GM19043 (cell line): ENCODE measurements around the gene DUSP3.

Experiments
- ATAC-seq: cut with Tn5 transposase; IDR thresholded peaks from one replicate; pipeline ENCODE4 v1.9.1; 2021; ENCODE audit warnings: low read depth; ENCODE audit not compliant: unreplicated experiment

Gene DUSP3

DNA sequence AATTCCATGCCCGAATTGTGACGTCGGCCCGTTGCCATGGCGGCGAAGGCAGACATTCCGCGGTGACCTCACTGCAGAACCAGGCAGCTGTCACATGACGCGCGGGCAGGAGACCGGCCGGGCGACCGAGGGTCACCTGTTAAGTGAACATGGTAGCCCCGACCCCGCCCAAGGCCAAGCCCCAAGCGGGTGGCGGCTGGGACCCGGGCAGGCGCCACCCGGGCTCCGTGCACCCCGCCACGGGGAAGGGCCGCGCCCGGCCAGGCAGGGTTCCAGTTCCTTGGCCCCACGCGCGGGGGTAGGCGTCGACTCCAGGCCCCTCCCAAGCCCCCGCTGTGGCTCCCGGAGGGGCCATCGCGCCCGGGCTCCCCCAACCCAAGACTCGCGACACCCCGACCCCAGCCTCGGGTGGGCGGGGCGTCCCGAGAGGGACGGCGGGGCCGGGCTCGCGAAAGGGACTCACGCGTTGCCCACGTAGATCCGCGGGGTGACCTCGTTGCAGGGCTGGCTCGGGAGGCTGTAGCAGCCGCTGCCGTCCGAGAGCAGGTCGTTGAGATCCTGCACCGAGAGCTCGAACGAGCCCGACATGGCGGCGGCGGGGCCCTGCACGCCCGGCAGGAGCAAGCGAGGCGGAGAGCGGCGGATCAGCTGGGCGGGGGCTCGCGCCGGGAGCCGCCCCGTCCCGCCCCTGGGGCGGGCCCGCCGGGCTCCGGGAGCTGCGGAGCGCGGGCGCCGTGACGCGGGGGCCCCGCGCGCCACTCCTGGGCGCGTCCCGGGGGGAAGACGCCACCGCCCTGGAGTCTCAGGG lies at the start of gene DUSP3:
DUSP3 (minus strand) TSS at position 641 of the 808 bp plus-strand sequence; CDS start at position 588, 53 bp downstream.
- peak; percentile 71 for ATAC-seq

DNA sequence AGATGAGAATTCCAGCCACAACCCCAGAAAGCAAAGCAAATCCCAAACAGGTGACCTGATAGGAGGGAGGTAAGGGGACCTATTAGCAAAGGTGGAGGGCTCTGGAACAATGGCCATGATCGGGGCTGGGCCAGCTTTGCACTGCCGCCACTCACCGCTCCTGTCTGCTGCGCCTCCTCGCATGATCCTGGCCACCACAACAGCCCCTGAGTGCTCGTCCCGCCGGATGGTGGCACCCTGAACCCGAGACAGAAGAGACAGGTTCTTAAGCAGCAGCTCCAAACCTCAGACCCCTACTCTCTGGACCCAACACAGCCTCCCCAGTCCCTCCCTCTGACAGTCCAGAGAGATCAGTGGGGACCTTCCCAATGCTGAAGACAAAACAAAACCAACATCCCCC lies 48.8 kb upstream of the DUSP3 start:
- no peak for ATAC-seq

DNA sequence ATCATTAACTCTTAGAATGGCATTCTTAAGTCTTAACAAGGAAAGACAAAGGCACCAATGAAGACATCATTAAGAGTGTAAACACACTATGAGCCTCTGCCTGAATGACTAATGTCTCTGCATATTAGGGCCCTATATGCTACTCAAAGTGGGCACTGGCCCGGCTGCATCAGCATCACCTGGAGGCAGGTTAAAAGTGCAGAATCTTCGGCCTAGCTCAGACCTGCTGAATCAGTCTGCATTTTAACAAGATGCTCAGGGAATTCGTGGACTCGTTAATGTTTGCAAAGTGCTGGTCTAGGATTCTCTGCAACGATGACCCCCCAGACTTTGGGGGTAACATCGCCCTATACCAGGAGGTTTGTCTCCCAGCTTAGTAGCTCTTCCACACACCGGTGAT lies 47.4 kb upstream of the DUSP3 start:
- ATAC-seq = no peak

DNA sequence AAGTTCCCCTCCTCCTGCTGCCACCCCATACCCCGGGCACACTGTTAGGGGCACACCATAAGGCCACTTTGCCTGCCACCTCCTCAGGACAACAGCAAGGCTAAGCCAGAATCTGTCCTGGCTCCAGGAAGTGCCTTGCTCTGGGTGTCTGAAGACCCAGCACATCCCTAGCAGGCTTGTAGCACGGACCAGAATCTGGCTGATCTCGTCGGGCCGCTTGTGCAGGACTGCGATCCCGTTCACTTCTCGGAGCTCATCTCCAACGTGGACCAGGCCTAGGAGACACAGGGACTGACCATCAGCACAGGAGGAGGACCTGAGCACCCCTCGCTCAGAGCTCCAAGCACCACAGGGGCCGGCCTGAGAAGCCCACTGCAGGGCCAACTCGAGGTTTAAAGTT lies 46.8 kb upstream of the DUSP3 start:
- no peak for ATAC-seq

DNA sequence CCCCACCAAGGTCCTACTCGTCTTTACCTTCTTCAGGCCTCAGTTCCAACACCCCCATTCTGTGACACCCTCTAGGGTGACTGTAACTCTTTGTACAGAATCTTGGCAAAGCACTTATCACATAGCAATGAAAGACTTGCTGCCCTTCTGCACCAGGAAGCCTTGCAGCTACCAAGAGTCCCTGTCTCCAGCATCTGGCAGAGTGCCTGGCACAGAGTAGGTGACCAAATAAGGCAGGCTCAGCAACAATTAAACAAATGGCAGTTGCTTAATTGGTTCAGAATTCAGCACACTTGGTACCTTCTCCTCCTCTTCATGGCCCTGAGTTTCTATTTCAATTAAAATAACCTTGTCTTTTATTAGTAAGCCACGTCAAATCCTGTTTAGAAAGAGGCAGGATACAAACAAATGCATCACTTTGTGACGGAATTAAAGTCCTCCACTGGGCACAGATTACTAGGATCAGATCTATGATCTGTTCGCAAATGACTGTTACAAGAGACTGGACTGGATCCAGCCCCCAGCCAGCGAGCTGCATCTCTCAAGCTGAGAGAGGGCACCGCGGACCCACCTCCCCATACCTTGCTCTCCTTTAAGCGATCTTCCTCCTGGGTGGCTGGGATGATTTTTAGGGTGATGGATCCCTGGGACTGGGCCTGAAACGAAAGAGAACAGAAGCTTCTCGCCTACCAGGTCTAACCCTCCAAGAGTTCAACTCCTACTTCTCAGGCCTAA lies 44.7 kb upstream of the DUSP3 start:
- no peak for ATAC-seq

DNA sequence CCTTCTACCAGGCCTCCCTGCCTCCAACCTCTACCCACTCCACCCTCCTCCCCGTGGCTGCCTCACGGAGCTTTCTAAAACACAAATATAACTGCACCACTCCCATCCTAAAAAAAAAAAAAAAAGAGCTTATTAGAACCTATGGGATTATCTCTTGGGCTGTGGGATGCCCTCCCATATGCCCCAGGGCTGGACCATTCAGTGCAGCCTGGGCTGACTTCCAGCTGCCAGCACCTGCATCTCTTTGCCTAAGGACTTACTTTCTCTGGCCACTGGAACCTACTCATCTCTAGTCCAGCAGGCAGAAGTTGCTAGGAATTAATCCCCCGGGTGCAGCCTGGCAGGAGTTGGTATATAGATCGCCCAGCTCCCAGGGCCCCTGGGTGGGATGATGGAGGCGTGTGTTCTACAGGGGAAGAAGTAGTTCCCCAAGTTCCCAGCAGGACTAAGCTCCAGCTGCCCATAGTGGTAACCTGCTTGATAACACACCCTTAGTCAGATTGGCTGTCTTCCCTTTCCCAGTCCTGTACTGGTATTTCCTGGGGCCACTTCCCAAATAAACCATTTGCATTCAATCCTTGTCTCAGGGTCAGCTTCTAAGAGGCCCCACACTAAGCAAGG lies 43.9 kb upstream of the DUSP3 start:
- ATAC-seq = no peak

DNA sequence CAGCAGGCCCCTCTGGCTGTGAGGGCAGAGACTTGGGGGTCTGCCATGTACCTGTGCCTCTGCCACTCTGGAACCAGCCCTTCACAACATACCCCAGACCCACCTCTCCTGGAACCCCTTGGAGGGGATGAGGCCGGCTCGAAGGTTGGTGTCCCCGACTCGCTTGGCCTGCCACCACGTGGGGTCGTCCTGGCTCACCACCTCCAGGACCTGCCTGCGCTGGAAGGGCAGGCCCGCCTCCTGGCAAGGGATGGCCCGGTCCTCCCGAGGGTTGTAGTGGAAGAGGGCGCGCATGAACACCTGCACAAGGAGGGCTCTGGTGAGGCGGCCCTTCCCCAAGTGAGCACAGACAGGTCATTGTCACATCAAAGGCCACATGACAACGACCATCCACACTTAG lies 42.0 kb upstream of the DUSP3 start:
- ATAC-seq = no peak

DNA sequence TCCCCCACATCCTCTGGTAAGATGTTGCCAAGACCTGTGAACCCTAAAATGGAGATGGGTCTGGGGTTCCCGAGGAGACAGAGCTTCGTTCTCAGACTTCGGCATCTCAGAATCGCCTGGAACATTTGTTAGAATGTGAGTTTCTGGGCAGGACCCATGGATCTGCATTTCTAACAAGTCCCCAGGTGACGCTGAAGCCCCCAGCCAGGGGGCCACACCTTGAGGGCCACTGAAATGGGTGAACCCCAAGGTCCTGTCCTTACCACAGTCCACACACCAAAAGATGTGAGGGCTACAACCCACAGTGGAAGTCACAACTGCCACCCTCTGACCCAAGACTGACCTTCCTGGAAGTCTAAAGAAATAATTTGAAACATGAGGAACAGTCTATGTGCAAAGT lies 40.2 kb upstream of the DUSP3 start:
- no peak for ATAC-seq

DNA sequence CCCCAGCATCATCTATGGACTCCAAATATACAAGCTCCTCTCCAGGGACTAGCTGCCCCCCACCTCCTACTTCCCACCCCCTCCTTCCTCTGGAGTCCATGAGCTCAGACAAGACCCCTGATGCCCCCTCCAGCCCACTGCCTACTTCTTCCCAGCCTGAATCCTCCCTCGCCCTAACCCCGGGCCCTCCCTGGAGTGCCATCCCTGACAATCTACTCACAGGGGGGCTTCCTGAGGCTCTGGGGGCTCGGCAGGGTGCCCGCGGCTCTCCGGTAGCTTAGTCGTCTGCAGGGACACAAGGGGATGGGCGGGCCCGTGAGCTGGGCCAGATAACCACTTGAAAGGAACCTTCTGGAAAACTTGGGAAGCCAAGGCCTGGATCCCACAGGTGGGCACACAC lies 39.0 kb upstream of the DUSP3 start:
- no peak for ATAC-seq

DNA sequence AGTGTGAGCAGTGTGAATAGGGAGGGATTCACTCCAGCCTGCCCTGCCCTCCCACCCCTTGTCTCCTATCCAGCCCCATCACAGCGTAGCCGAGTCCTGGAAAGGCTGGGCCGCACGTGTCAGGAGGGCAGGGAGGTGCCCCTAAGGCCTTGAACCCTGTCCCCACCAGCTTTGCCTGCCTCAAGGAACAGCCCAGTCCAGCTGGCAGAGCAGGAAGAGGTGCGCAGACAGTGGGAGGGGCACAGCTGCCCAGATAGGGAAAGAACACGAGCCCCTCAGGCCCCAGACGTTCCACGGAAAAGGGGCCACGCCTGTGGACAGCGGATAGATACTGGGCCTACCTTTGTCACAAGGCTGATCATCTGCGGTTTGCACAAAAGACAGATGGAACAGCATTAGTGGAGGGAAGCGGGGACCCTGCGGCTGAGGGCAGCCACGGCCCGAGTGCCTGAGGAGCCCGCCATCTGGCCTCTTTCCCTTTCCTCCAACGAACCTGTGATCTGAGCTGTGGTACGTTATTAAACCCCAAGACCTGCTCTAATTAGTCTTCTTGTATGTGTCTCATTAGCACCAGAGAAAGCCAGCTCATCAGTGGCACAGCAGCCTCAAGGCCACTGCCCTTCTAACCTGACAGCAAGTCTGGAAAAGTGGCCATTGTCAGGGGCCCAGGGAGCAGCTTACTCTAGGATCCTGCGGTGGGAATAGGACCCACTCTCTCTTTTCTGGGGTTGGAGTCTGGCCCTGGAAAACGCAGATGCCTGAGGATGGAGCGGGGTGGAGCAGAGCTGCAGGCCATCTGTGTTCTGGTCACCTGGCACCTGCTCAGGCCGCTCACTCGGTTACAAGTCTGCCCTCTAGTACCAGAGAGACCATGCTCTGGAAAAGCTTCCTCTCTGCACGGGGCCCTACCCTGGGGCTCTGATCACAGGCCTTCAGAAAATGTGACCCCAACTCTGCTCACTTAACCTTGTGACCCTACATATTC lies 37.9 kb upstream of the DUSP3 start:
- no peak for ATAC-seq

DNA sequence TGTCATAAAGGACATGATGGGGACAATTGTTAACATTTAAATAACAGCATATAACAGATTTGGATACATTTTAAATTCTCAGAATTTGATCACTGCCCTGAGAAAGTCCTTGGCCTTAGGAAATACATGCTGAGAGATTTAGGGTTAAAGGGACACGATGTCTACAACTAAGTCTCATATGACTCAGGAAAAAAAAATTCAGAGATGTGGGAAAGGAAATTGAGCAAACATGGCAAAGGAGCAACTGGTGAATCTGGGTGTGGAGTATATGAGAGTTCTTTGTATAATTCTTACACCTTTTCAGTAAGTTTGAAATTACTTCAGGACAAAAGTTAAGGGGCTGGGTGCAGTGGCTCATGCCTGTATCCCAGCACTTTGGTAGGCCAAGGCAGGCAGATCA lies 35.9 kb upstream of the DUSP3 start:
- no peak for ATAC-seq

DNA sequence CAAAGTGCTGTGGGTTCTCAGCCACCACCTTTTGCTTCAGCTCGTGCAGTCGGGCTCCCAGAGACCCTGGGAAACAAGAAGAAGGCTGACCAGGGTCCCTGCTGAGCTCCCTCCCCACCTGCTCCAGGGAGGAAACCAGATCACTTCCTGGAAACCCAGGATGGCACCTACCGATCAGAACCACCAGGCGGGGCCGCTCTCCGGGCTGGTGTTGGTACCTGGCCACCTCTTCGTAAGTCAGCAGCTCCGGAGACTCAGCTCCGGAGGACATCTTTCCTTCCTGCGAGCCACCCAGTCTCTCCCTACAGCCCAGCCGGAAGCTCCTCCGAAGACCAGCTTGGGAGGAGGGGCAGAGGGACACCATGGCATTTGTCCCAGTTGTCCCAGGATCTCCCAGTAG lies 35.2 kb upstream of the DUSP3 start:
- ATAC-seq = no peak

DNA sequence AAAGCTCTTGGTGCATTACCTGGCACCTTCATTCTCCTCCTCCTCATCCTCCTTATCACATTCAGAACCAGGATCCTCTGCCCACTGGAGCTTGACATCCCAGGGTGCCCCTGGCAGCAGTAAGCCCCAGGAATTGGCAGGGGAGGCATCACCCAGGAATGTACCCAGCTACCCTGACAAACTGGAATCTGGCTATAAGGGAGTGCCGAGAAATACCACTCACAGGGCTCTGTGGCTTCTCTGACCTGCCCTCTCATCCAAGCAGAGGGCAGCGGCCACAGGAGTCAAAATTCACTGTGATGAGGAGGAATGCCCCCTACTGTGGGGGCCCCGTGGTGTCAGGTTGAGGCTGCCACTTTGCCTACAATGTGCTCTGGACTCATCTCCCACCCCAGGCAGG lies 34.6 kb upstream of the DUSP3 start:
- no peak for ATAC-seq

DNA sequence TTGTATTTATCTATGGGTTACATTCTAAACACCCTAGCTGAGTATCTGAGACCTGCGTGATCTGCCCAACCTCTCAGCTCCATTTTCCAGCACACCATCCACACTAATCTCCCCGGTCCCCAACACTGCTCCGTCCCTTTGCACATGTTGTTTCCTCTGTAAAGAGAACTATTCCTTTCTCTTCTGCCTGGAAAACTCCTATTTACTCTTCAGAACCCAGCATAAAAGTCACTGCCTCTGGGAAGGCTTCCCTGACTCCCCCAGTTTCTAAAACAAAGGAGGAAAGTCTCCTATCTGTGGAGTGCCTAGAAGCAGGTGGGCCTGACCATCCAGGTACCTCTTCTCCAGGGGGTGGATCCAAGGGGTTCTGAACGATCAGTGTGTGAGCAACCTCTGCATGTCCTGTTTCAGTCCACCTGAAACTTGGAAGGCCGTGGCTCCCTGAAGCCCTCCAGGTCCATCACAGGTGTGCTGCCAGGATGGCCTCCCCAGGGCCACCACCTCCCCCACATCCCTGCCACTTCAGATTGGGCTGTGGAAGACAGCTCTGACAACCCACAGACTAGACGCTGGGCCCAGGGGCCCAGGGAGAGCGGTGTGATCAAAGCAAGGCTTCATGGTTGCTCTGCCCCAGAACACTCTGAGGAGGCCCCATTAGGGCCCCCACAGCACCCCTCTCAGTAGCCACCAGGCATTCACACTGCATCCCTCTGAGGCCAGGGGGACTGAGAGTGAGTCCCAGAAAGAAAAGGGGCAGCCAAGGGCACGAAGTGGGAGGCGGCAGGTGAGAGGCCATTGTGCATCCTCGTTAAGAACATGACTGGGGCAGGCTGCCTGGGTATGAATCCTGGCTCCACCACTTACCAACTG lies 33.9 kb upstream of the DUSP3 start:
- no peak for ATAC-seq

DNA sequence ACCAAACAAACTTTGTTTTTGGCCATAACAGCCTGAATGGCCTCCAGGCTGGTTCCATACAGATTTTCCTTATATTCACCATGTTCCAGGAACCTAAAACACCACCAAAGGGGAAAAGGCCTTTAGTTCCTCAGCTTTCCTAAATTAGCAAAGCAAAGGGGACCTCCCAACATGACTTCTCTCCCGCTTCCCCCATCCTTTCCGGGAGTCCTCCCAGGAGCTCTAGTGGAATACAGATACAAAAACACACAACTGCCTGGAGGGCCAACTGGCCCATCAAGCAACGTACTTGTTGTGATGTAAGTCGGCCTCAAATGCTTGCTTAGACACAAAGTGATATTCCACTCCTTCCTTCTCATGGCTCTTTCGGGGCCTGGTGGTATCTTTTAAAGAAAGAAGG lies 32.0 kb upstream of the DUSP3 start:
- ATAC-seq = no peak

DNA sequence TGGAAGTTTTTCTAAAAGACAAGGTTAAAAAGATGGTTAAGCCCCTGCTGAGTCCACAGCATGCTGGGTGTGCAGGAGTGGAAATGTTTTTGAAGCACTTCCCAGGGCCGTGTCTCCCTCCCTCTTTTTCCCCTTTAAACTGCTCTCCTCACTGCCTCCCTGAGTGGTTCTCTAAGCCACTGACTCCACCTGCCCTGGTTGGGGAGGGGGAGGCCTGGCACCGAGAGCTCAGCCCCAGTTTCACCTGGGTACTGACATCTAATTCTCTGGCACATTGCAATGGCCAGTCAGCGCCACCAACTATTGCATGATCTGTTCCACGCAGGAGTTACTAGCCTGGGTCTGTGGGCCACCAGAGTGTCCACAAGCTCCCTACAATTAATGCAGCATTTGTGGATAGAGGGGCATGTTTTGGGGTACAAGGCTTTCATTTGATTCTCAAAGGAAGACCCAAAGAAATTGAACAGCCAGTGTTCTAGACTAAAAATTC lies 31.5 kb upstream of the DUSP3 start:
- ATAC-seq = no peak

DNA sequence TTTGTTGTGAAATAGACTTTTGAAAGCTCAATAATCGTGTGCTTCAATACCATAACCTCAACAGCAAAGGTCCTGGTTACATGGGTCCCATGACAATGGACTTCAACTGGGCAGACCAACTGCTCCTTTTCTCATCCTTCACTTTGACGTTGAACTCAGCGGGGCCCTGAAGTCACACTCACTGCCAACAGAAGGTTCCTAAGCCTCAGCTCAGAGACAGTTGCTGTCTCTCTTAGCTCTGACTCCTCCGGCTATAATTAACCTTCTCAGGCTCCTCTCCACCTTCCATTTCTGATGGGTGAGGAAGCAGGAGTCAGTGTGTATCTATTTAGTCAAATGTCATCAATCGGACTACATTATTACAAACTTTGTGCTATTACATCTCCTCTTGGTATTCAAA lies 30.3 kb upstream of the DUSP3 start:
- no peak for ATAC-seq

DNA sequence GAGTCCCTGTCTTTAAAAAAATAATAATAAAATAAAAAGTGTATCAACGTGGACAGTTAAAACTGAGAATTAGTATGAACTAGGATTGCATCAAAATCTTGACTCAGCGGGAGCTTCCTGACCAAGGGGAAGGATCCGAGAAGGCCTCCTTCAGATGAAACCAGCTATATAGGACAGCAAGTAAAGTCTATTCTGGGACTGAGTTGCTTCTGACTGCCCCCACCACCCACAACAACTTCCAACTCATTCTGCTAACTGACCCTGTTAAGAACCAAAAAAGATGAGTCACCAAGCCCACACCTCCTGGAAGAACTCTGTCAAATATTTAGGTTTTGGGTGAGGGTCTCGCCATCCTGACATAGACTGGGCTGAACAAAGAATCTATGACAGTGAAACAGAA lies 29.3 kb upstream of the DUSP3 start:
- ATAC-seq = no peak

DNA sequence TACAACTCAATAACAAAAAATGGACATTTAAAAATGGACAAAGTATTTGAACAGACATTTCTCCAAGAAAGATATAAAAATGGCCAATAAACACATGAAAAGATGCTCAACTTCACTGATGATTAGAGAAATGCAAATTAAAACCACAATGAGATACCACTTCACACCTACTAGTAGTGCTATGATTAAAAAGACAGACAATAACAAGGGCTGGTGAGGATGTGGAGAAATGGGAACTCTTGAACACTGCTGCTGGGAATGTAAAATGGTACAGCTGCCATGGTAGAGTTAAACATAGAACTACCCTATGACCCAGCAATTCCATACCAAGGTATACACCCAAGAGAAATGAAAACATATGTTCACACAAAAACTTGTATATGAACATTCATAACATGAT lies 26.3 kb upstream of the DUSP3 start:
- no peak for ATAC-seq
